ENCODE measurements around the gene HERPUD1.

HERPUD1 gene

DNA sequence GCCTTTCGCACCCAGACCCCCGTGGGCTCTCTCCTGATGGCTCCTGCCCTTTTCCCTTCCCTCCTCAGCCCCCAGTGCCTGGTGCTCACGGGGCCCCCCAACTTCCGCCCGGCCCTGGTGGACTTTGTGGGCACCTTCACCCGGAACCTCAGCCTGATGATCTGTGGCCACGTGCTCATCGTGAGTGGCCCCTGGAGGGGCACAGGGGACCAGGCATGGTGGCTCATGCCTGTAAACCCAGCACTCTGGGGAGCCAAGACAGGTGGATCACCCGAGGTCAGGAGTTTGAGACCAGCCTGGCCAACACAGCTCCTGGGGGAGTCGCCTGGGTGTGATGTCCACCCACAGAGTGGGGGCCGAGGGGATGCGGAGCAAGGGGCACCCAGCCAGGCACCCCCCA is 45.6 kb upstream of the HERPUD1 start:
- H3K4me3 ChIP-seq (ENCODE audit: low read depth, low read length) = no peak overlapping the region
- DNase-seq = no peak
- TF ChIP-seq, protein P1, sequence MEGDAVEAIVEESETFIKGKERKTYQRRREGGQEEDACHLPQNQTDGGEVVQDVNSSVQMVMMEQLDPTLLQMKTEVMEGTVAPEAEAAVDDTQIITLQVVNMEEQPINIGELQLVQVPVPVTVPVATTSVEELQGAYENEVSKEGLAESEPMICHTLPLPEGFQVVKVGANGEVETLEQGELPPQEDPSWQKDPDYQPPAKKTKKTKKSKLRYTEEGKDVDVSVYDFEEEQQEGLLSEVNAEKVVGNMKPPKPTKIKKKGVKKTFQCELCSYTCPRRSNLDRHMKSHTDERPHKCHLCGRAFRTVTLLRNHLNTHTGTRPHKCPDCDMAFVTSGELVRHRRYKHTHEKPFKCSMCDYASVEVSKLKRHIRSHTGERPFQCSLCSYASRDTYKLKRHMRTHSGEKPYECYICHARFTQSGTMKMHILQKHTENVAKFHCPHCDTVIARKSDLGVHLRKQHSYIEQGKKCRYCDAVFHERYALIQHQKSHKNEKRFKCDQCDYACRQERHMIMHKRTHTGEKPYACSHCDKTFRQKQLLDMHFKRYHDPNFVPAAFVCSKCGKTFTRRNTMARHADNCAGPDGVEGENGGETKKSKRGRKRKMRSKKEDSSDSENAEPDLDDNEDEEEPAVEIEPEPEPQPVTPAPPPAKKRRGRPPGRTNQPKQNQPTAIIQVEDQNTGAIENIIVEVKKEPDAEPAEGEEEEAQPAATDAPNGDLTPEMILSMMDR (IDR thresholded peaks at IDR 0.05; ENCODE audit: low read depth, low read length) = no peak

GRCh38 chr16:56886826-56887225 is 45.1 kb upstream of the HERPUD1 start:
- TF ChIP-seq, protein P1 (IDR thresholded peaks at IDR 0.05; ENCODE audit: low read depth, low read length) = no peak
- Histone ChIP-seq H3K4me3 (ENCODE audit: low read depth, low read length) (no peak overlapping the region), H3K27ac (no peak overlapping the region), H3K27me3 (ENCODE audit: insufficient read depth, low read depth, severe bottlenecking) (no peaks in the 10 kb centered on the region), H3K9me3 (ENCODE audit: severe bottlenecking) (no peaks in the 10 kb centered on the region), H3K36me3 (no peaks in the 10 kb centered on the region)
- DNase-seq = no peak

More for the DNA sequence above, 45.6 kb upstream of the HERPUD1 start:
- H3K27me3 ChIP-seq (ENCODE audit: insufficient read depth, low read depth, severe bottlenecking) = no peaks in the 10 kb centered on the region
- H3K9me3 ChIP-seq (ENCODE audit: severe bottlenecking) = no peaks in the 10 kb centered on the region
- no peaks in the 10 kb centered on the region for H3K36me3 ChIP-seq
- no peak overlapping the region for H3K27ac ChIP-seq

DNA sequence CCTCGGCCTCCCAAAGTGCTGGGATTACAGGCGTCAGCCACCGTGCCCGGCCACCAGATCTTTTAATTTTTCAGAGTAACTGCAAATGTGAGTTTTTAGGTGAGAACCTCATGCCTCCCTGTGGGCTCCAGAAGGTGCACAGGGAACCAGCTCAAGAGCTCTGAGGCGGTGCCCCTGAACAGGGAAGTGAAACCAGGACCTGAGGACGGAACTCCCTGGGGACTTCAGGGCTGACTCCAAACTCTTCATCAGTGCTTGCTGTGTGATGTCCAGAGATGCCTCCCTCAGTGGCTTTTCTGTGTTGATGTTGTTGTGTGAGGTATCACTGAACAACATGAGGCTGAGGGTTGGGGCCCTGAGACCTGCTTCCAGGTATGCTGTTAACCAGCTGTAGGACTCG is 43.1 kb upstream of the HERPUD1 start:
- TF ChIP-seq, protein P1 (IDR thresholded peaks at IDR 0.05; ENCODE audit: low read depth, low read length) = no peak
- H3K27me3 ChIP-seq (ENCODE audit: insufficient read depth, low read depth, severe bottlenecking) = no peaks in the 10 kb centered on the region
- H3K27ac ChIP-seq = no peak overlapping the region
- H3K9me3 ChIP-seq (ENCODE audit: severe bottlenecking) = no peaks in the 10 kb centered on the region
- no peak overlapping the region for H3K4me3 ChIP-seq (ENCODE audit: low read depth, low read length)
- no peaks in the 10 kb centered on the region for H3K36me3 ChIP-seq
- no peak for DNase-seq

GRCh38 chr16:56889206-56889605 is 42.7 kb upstream of the HERPUD1 start:
- no peak overlapping the region for H3K4me3 ChIP-seq (ENCODE audit: low read depth, low read length)
- no peak overlapping the region for H3K27ac ChIP-seq
- no peaks in the 10 kb centered on the region for H3K27me3 ChIP-seq (ENCODE audit: insufficient read depth, low read depth, severe bottlenecking)
- TF ChIP-seq, protein P1 (IDR thresholded peaks at IDR 0.05; ENCODE audit: low read depth, low read length) = no peak
- no peaks in the 10 kb centered on the region for H3K9me3 ChIP-seq (ENCODE audit: severe bottlenecking)
- DNase-seq = no peak
- no peaks in the 10 kb centered on the region for H3K36me3 ChIP-seq

GRCh38 chr16:56891685-56892084 is 40.3 kb upstream of the HERPUD1 start:
- Histone ChIP-seq H3K4me3 (ENCODE audit: low read depth, low read length) (no peak overlapping the region), H3K27ac (no peak overlapping the region), H3K27me3 (ENCODE audit: insufficient read depth, low read depth, severe bottlenecking) (no peaks in the 10 kb centered on the region), H3K9me3 (ENCODE audit: severe bottlenecking) (no peaks in the 10 kb centered on the region), H3K36me3 (no peaks in the 10 kb centered on the region)
- TF ChIP-seq, protein P1 (IDR thresholded peaks at IDR 0.05; ENCODE audit: low read depth, low read length) = no peak
- no peak for DNase-seq

- Histone ChIP-seq H3K27me3 (ENCODE audit: insufficient read depth, low read depth, severe bottlenecking) (no peaks in the 10 kb centered on the region), H3K36me3 (no peaks in the 10 kb centered on the region), H3K9me3 (ENCODE audit: severe bottlenecking) (no peaks in the 10 kb centered on the region), H3K27ac (no peak overlapping the region), H3K4me3 (ENCODE audit: low read depth, low read length) (no peak overlapping the region)
- TF ChIP-seq, protein P1 (IDR thresholded peaks at IDR 0.05; ENCODE audit: low read depth, low read length) = no peak
- no peak for DNase-seq
Measured at GRCh38 chr16:56892705-56893104, 39.2 kb upstream of the HERPUD1 start.

All from WERI-Rb-1 (cell line).